Ovary (tissue), 3 donors: ENCODE data around the gene SEMA3G.

ENCODE experiments used
- EP300 ChIP-seq: sonication (generic); formaldehyde crosslinking; IDR thresholded peaks from one replicate; pipeline ENCODE4 v1.6.1; 2017; ENCODE audit warnings: antibody characterized with exemption
- POLR2A ChIP-seq: fragments of 450-650 bp; IDR thresholded peaks from one replicate; pipeline ENCODE4 v1.6.1; 2017; ENCODE audit warnings: antibody characterized with exemption, mild to moderate bottlenecking, moderate library complexity
- TF ChIP-seq, protein P1 (sequence below), 3 donors: fragments of 450-650 bp in 2 of 3; fragments of 200-600 bp in 1 of 3; IDR thresholded peaks; one replicate each; pipeline versions ENCODE4 v1.5.1 to v1.8.0; 2016 to 2022; ENCODE audit warnings: antibody characterized with exemption in 3 of 3, mild to moderate bottlenecking in 1 of 3
- donor health status: DM: no; HTN: no; CAD: no.

DNA sequence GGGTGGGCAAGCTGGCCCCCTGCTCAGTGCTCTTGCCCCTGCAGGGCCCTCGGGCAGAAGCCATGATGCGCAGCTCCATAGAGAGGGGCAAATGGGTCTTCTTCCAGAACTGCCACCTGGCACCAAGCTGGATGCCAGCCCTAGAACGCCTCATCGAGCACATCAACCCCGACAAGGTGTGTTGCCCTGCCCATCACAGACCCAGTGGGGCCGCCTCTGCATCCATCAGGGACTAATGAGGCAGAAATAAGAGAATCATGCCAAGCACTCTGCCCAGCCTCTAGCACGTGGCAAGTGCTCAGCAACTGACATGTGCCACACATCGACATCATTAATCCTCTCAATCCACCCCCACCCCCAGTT is 49.4 kb downstream of the SEMA3G start:
- TF ChIP-seq, protein P1, sequence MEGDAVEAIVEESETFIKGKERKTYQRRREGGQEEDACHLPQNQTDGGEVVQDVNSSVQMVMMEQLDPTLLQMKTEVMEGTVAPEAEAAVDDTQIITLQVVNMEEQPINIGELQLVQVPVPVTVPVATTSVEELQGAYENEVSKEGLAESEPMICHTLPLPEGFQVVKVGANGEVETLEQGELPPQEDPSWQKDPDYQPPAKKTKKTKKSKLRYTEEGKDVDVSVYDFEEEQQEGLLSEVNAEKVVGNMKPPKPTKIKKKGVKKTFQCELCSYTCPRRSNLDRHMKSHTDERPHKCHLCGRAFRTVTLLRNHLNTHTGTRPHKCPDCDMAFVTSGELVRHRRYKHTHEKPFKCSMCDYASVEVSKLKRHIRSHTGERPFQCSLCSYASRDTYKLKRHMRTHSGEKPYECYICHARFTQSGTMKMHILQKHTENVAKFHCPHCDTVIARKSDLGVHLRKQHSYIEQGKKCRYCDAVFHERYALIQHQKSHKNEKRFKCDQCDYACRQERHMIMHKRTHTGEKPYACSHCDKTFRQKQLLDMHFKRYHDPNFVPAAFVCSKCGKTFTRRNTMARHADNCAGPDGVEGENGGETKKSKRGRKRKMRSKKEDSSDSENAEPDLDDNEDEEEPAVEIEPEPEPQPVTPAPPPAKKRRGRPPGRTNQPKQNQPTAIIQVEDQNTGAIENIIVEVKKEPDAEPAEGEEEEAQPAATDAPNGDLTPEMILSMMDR (IDR thresholded peaks at IDR 0.05) = no peak
- TF ChIP-seq POLR2A = no peak
- TF ChIP-seq EP300 = no peak
